Sigmoid colon (tissue), 3 donors: Measurements from ENCODE around the gene SIK3.

Experiments used
- CTCF ChIP-seq, 4 experiments: fragments of 450-650 bp in 3 of 4; fragments of 200-600 bp in 1 of 4; IDR thresholded peaks; one replicate each; pipeline ENCODE4 v1.5.1; 2016 to 2019; ENCODE audit warnings: antibody characterized with exemption in 4 of 4, mild to moderate bottlenecking in 3 of 4, moderate library complexity in 2 of 4
- POLR2A ChIP-seq, 2 donors: fragments of 450-650 bp; IDR thresholded peaks; one replicate each; pipeline ENCODE4 v1.6.1; 2016; ENCODE audit warnings: antibody characterized with exemption in 2 of 2, mild to moderate bottlenecking in 2 of 2, moderate library complexity in 2 of 2

GRCh38 chr11:116993599-116993998 is 104.6 kb downstream of the SIK3 start:
- no peak for TF ChIP-seq CTCF (IDR thresholded peaks at IDR 0.05)
- TF ChIP-seq POLR2A (IDR thresholded peaks at IDR 0.05) = no peak
